Endothelial cell of umbilical vein (primary cell): ENCODE data around the gene SASH3. TPM values are rescaled to one million over a fixed set of nuclear protein-coding genes. Genes with fewer than 3 reads are reported as not detected.

ENCODE experiments used
- BruUV-seq: library from RNA; stranded (reverse); fragments of 400-500 nt; replicated peaks from 2 replicates; lab custom pipeline; 2021; lab: Mats Ljungman, UMichigan
- CTCF ChIA-PET: fragments of 300-600, 350-600 bp; sonication (Branson Sonifier 250); formaldehyde crosslinking; loops from one replicate; lab custom pipeline; 2021; ENCODE audit warnings: antibody characterized with exemption, inconsistent platforms; lab: Charles Lee
- POLR2A ChIA-PET: fragments of 300-600, 350-600 bp; sonication (Branson Sonifier 250); formaldehyde crosslinking; loops from one replicate; lab custom pipeline; 2021; ENCODE audit warnings: antibody characterized with exemption, inconsistent platforms; lab: Charles Lee
- DNase-seq: peaks from one replicate; pipeline ENCODE4 v3.0.0-alpha.2; 2011; ENCODE audit warnings: low read depth, low spot score
- FAIRE-seq: peaks from 2 replicates; lab custom pipeline; 2011; peaks lifted over from hg19 to GRCh38; lab: Jason Lieb, UNC
- H2AFZ ChIP-seq: 2 replicates; pipeline ENCODE4 v1.6.0; 2012; ENCODE audit warnings: low read depth, low read length, control low read depth, inconsistent platforms
- H3K27ac ChIP-seq: 2 replicates; pipeline ENCODE4 v1.5.1; 2011; ENCODE audit warnings: low read depth, mild to moderate bottlenecking, control low read depth, low read length, moderate library complexity; ENCODE audit not compliant: insufficient read depth
- H3K27me3 ChIP-seq, 2 experiments: 2 replicates each; pipeline versions ENCODE4 v1.6.0 to v1.6.1; 2011; ENCODE audit warnings: low read length in 2 of 2, mixed read lengths in 1 of 2; ENCODE audit not compliant: control insufficient read depth in 2 of 2, insufficient read depth in 2 of 2
- H3K36me3 ChIP-seq, 2 experiments: 2 replicates in 1 of 2; 3 replicates in 1 of 2; pipeline ENCODE4 v1.5.1; 2011; ENCODE audit warnings: low read length in 2 of 2, mild to moderate bottlenecking in 1 of 2, moderate library complexity in 1 of 2; ENCODE audit not compliant: control insufficient read depth in 2 of 2, insufficient read depth in 2 of 2; ENCODE audit errors: extremely low read depth in 1 of 2
- H3K4me1 ChIP-seq: 3 replicates; pipeline ENCODE4 v1.5.1; 2011; ENCODE audit warnings: mild to moderate bottlenecking, low read length; ENCODE audit not compliant: control insufficient read depth, insufficient read depth; ENCODE audit errors: extremely low read depth
- H3K4me2 ChIP-seq: 2 replicates; pipeline ENCODE4 v1.6.1; 2011; ENCODE audit warnings: low read length, control low read depth, mixed read lengths; ENCODE audit not compliant: insufficient read depth
- H3K4me3 ChIP-seq, 3 experiments: fragments of 200-600 bp in 1 of 3; sonication (generic), shearing (Covaris generic) in 1 of 3; replicated peaks in 1 of 3; 2 replicates each; pipeline ENCODE4 v1.5.1; 2011 to 2016; ENCODE audit warnings: control low read depth in 3 of 3, low read length in 3 of 3, mild to moderate bottlenecking in 2 of 3, inconsistent platforms in 1 of 3, low read depth in 1 of 3, moderate library complexity in 1 of 3; ENCODE audit not compliant: insufficient read depth in 1 of 3
- H3K79me2 ChIP-seq: 2 replicates; pipeline ENCODE4 v1.6.0; 2012; ENCODE audit warnings: low read length, inconsistent platforms; ENCODE audit not compliant: control insufficient read depth, insufficient read depth
- H3K9ac ChIP-seq: replicated peaks from 2 replicates; pipeline ENCODE3; 2011; ENCODE audit warnings: low read length, control low read depth; ENCODE audit not compliant: insufficient read depth; ENCODE audit errors: extremely low read depth
- H3K9me1 ChIP-seq: replicated peaks from 3 replicates; pipeline ENCODE4 v1.6.0; 2011; ENCODE audit warnings: mild to moderate bottlenecking, low read length; ENCODE audit not compliant: control insufficient read depth, insufficient read depth; ENCODE audit errors: extremely low read depth
- H3K9me3 ChIP-seq: replicated peaks from 2 replicates; pipeline ENCODE4 v1.5.1; 2012; ENCODE audit warnings: low read length, inconsistent platforms; ENCODE audit not compliant: control insufficient read depth, insufficient read depth
- H4K20me1 ChIP-seq: replicated peaks from 2 replicates; pipeline ENCODE3; 2011; ENCODE audit warnings: mild to moderate bottlenecking, low read length; ENCODE audit not compliant: control insufficient read depth, insufficient read depth; ENCODE audit errors: extremely low read depth
- EZH2 ChIP-seq: IDR thresholded peaks from 2 replicates; pipeline ENCODE4 v1.6.1; 2012; ENCODE audit warnings: borderline replicate concordance, low read depth, mild to moderate bottlenecking, moderate library complexity, low read length, inconsistent platforms; ENCODE audit not compliant: severe bottlenecking
- FOS ChIP-seq: IDR thresholded peaks from 2 replicates; pipeline ENCODE4 v1.6.1; 2011; ENCODE audit warnings: mild to moderate bottlenecking, low read length, moderate library complexity, borderline replicate concordance; ENCODE audit not compliant: insufficient read depth
- GATA2 ChIP-seq: IDR thresholded peaks from 2 replicates; pipeline ENCODE4 v1.7.0; 2011; ENCODE audit warnings: low read depth, mild to moderate bottlenecking, moderate library complexity, mixed read lengths, low read length; ENCODE audit not compliant: insufficient read length, insufficient read depth
- JUN ChIP-seq: IDR thresholded peaks from 2 replicates; pipeline ENCODE4 v1.6.1; 2011; ENCODE audit warnings: borderline replicate concordance, low read depth; ENCODE audit not compliant: insufficient read length, insufficient read depth
- MYC ChIP-seq: IDR thresholded peaks from one replicate; pipeline ENCODE4 v1.6.1; 2011; ENCODE audit warnings: mild to moderate bottlenecking, low read depth, low read length
- POLR2A ChIP-seq: IDR thresholded peaks from 2 replicates; pipeline ENCODE4 v1.6.1; 2012; ENCODE audit warnings: low read depth, mild to moderate bottlenecking, control low read depth, low read length
- POLR2AphosphoS5 ChIP-seq: IDR thresholded peaks from 2 replicates; pipeline ENCODE4 v1.6.1; 2012; ENCODE audit warnings: low read depth, mild to moderate bottlenecking, control low read depth, low read length, moderate library complexity; ENCODE audit not compliant: insufficient read depth
- dilution Hi-C: fragments of 300-500 bp; cut with MboI; formaldehyde crosslinking; loops from one replicate; pipeline ENCODE4 v1.15.0; 2019; ENCODE audit warnings: low sequenced_read_pairs; ENCODE audit not compliant: extremely low pct_ligation_motif_present
- intact Hi-C: fragments of 100-400 bp; cut with micrococcal nuclease; formaldehyde crosslinking; loops from one replicate; pipeline ENCODE4 v1.10.0; 2022
- polyA plus RNA-seq, 4 experiments: library from polyadenylated mRNA; depleted of rRNA in 3 of 4; stranded (reverse) in 3 of 4; unstranded in 1 of 4; fragments of >200 nt; gene quantifications; 2 replicates each; pipeline versions ENCODE4 v1.2.1 to v1.2.3, GENCODE V29; 2011 to 2012; ENCODE audit warnings: missing spikeins in 1 of 4
- total RNA-seq: library from RNA; stranded (reverse); gene quantifications from 2 replicates; pipeline ENCODE4 v1.2.3, GENCODE V29; 2021
- TF ChIP-seq, protein P1 (sequence below), 2 donors: IDR thresholded peaks; 1 replicate in 1 of 2; 2 replicates in 1 of 2; pipeline ENCODE4 v1.5.1; 2011; ENCODE audit warnings: low read length in 2 of 2, mild to moderate bottlenecking in 2 of 2, moderate library complexity in 2 of 2, control low read depth in 1 of 2, inconsistent platforms in 1 of 2, low read depth in 1 of 2; ENCODE audit not compliant: insufficient read depth in 1 of 2; ENCODE audit errors: extremely low read depth in 1 of 2
- TF ChIP-seq, protein P2 (sequence below): IDR thresholded peaks from 2 replicates; pipeline ENCODE4 v1.6.1; 2011; ENCODE audit not compliant: insufficient read depth, insufficient read length

The SASH3 gene
- total and polyA plus RNA-seq, 2 donors (not counting 3 experiments of a cell fraction or from before 2014, with no cell fraction given) = not detected

DNA sequence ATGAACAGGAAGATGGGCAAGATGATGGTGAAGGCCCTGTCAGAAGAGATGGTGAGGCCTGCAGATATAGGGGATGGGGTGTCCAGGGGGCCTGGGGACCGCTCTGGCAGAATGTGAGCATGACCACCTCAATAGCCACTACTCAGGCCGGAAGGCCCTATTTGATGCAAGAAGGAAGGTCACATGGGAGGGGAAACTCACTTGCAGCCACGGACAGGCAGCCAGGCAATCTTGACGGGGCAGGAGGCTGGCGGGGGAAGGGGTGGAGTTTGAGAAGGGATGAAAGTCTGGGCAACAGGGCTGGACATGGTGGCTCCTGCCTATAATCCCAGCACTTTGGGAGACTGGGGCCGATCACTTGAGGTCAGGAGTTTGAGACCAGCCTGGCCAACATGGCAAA lies 8.8 kb downstream of the SASH3 start:
- Histone ChIP-seq H3K4me3 (no peak overlapping the region), H4K20me1 (no peaks in the 10 kb centered on the region), H3K4me2 (no peak overlapping the region), H3K27ac (no peak overlapping the region), H3K79me2 (no peaks in the 10 kb centered on the region), H3K9me1 (no peaks in the 10 kb centered on the region), H3K9ac (no peak overlapping the region), H3K4me1 (no peaks in the 10 kb centered on the region), H3K9me3 (no peaks in the 10 kb centered on the region), H3K27me3 (no peaks in the 10 kb centered on the region), H3K36me3 (no peaks in the 10 kb centered on the region), H2AFZ (no peak overlapping the region)
- no TSS peak for BruUV-seq
- ChIA-PET CTCF (no interaction called here), POLR2A (no interaction called here)
- intact Hi-C loops (no loop called here), dilution Hi-C loops (no loop called here)
- DNase-seq (no peak), FAIRE-seq (no peak)
- TF ChIP-seq POLR2A = no peak
- TF ChIP-seq, protein P1, sequence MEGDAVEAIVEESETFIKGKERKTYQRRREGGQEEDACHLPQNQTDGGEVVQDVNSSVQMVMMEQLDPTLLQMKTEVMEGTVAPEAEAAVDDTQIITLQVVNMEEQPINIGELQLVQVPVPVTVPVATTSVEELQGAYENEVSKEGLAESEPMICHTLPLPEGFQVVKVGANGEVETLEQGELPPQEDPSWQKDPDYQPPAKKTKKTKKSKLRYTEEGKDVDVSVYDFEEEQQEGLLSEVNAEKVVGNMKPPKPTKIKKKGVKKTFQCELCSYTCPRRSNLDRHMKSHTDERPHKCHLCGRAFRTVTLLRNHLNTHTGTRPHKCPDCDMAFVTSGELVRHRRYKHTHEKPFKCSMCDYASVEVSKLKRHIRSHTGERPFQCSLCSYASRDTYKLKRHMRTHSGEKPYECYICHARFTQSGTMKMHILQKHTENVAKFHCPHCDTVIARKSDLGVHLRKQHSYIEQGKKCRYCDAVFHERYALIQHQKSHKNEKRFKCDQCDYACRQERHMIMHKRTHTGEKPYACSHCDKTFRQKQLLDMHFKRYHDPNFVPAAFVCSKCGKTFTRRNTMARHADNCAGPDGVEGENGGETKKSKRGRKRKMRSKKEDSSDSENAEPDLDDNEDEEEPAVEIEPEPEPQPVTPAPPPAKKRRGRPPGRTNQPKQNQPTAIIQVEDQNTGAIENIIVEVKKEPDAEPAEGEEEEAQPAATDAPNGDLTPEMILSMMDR (IDR thresholded peaks at IDR 0.05; ENCODE audit: extremely low read depth in 1 of 2, insufficient read depth in 1 of 2, low read depth in 1 of 2, low read length in 2 of 2) = no peak

DNA sequence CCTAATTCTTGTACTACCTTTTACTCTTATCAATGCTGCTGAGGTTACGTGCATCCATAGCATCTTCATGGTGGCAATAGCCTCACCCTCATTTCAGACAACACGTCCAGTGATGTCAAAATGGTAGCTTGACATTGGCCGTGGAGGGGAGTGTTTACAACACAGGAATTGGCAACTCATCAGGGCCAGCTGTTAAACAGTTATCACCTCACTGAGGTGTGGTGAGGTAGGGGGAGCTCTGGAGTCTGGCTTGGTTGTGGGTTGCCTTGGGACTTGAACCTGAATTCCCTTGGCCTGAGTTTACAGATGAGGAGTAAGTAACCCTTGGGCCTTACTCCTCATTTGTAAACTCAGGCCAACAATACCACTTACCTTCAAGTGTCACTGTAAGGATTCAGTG lies 10.4 kb downstream of the SASH3 start:
- BruUV-seq = no TSS peak
- Histone ChIP-seq H3K4me2 (no peak overlapping the region), H2AFZ (no peak overlapping the region), H3K4me3 (no peak overlapping the region), H3K9me1 (no peaks in the 10 kb centered on the region), H4K20me1 (no peaks in the 10 kb centered on the region), H3K9me3 (no peaks in the 10 kb centered on the region), H3K27me3 (no peaks in the 10 kb centered on the region), H3K36me3 (no peaks in the 10 kb centered on the region), H3K79me2 (no peaks in the 10 kb centered on the region), H3K27ac (no peak overlapping the region), H3K4me1 (no peaks in the 10 kb centered on the region), H3K9ac (no peak overlapping the region)
- no peak for DNase-seq
- TF ChIP-seq FOS = no peak
- no peak for TF ChIP-seq MYC
- TF ChIP-seq, protein P1 (IDR thresholded peaks at IDR 0.05; ENCODE audit: extremely low read depth in 1 of 2, insufficient read depth in 1 of 2, low read depth in 1 of 2, low read length in 2 of 2) = no peak
- TF ChIP-seq, protein P2, sequence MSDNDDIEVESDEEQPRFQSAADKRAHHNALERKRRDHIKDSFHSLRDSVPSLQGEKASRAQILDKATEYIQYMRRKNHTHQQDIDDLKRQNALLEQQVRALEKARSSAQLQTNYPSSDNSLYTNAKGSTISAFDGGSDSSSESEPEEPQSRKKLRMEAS = no peak
- no peak for TF ChIP-seq POLR2A
- TF ChIP-seq GATA2 = no peak
- no peak for TF ChIP-seq JUN
- TF ChIP-seq EZH2 = no peak
- TF ChIP-seq POLR2AphosphoS5 = no peak
- no peak for FAIRE-seq
- dilution Hi-C loops (no loop called here), intact Hi-C loops (no loop called here)
- CTCF ChIA-PET = no interaction called here
- POLR2A ChIA-PET = no interaction called here
